Effector memory CD8-positive, alpha-beta T cell (primary cell): ENCODE measurements around the gene SNAP47.
A peak's percentile ranks its signal among the peaks of the same experiment; 100 is the strongest.

Experiments
- ATAC-seq: fragments of 150-1000 bp; cut with Tn5 transposase; replicated peaks from 2 replicates; pipeline ENCODE4 v1.10.0; 2021; ENCODE audit warnings: mild to moderate bottlenecking, moderate library complexity
- DNase-seq, 3 experiments: peaks; one replicate each; pipeline ENCODE4 v3.0.0; 2021
- H3K27ac Mint-ChIP-seq, 2 donors: one replicate each; pipeline ENCODE4 v1.8.0; 2022; ENCODE audit warnings: mild to moderate bottlenecking in 2 of 2, mixed read lengths in 2 of 2, moderate library complexity in 2 of 2
- H3K27me3 Mint-ChIP-seq, 2 donors: one replicate each; pipeline ENCODE4 v1.8.0; 2022; ENCODE audit warnings: mixed read lengths in 2 of 2
- H3K36me3 Mint-ChIP-seq: one replicate; pipeline ENCODE4 v1.8.0; 2022; ENCODE audit warnings: mild to moderate bottlenecking, moderate library complexity, mixed read lengths; ENCODE audit not compliant: insufficient read depth
- H3K4me1 Mint-ChIP-seq, 2 donors: one replicate each; pipeline ENCODE4 v1.8.0; 2022; ENCODE audit warnings: low read depth in 2 of 2, mixed read lengths in 2 of 2
- H3K4me3 Mint-ChIP-seq, 2 donors: one replicate each; pipeline ENCODE4 v1.8.0; 2022; ENCODE audit warnings: mild to moderate bottlenecking in 2 of 2, mixed read lengths in 2 of 2, moderate library complexity in 2 of 2
- H3K9me3 Mint-ChIP-seq, 2 donors: one replicate each; pipeline ENCODE4 v1.8.0; 2022; ENCODE audit warnings: mixed read lengths in 2 of 2

Gene SNAP47

GRCh38 chr1:227790868-227791267, 55.6 kb downstream of the SNAP47 start:
- peaks cover 23% of the 10 kb centered on the region for H3K36me3 Mint-ChIP-seq
- peak overlapping the region; percentile 9 to 30 for H3K27ac Mint-ChIP-seq
- no peak overlapping the region for H3K4me3 Mint-ChIP-seq
- ATAC-seq = no peak
- H3K27me3 Mint-ChIP-seq = peaks cover 0 to 11% of the 10 kb centered on the region in 2 donors
- no peak for DNase-seq
- H3K4me1 Mint-ChIP-seq = peaks cover 14 to 22% of the 10 kb centered on the region in 2 donors
- no peaks in the 10 kb centered on the region for H3K9me3 Mint-ChIP-seq

- Mint-ChIP-seq H3K9me3 (no peaks in the 10 kb centered on the region), H3K27ac (peak overlapping the region; percentile 5 to 9)
These were observed 56.3 kb downstream of the SNAP47 start for GRCh38 chr1:227791425-227792143.

GRCh38 chr1:227792216-227793078, 57.2 kb downstream of the SNAP47 start:
- no peak for DNase-seq
- H3K4me3 Mint-ChIP-seq = no peak overlapping the region
- no peaks in the 10 kb centered on the region for H3K9me3 Mint-ChIP-seq
- no peak for ATAC-seq
- peak overlapping the region; percentile 5 to 9 for H3K27ac Mint-ChIP-seq
- H3K27me3 Mint-ChIP-seq = peaks cover 0 to 17% of the 10 kb centered on the region in 2 donors
- peaks cover 7 to 14% of the 10 kb centered on the region in 2 donors for H3K4me1 Mint-ChIP-seq
- peaks cover 16% of the 10 kb centered on the region for H3K36me3 Mint-ChIP-seq

More at GRCh38 chr1:227791425-227792143, 56.3 kb downstream of the SNAP47 start:
- peaks cover 14 to 18% of the 10 kb centered on the region in 2 donors for H3K4me1 Mint-ChIP-seq
- peaks cover 20% of the 10 kb centered on the region for H3K36me3 Mint-ChIP-seq
- ATAC-seq (no peak), DNase-seq (no peak)
- H3K27me3 Mint-ChIP-seq = peaks cover 0 to 11% of the 10 kb centered on the region in 2 donors
- H3K4me3 Mint-ChIP-seq = no peak overlapping the region

GRCh38 chr1:227793079-227793947, 58.1 kb downstream of the SNAP47 start:
- Mint-ChIP-seq H3K36me3 (peaks cover 8% of the 10 kb centered on the region), H3K27ac (no peak overlapping the region), H3K4me1 (peaks cover 7 to 14% of the 10 kb centered on the region in 2 donors)

GRCh38 chr1:227793948-227794816, 58.9 kb downstream of the SNAP47 start:
- H3K27ac Mint-ChIP-seq = no peak overlapping the region
- ATAC-seq = no peak
- DNase-seq = no peak
- peaks cover 0 to 17% of the 10 kb centered on the region in 2 donors for H3K27me3 Mint-ChIP-seq
- H3K4me3 Mint-ChIP-seq = no peak overlapping the region
- no peaks in the 10 kb centered on the region for H3K9me3 Mint-ChIP-seq
- H3K36me3 Mint-ChIP-seq = peaks cover 5% of the 10 kb centered on the region
- peaks cover 3 to 10% of the 10 kb centered on the region in 2 donors for H3K4me1 Mint-ChIP-seq

More at GRCh38 chr1:227793079-227793947, 58.1 kb downstream of the SNAP47 start:
- peaks cover 0 to 17% of the 10 kb centered on the region in 2 donors for H3K27me3 Mint-ChIP-seq
- H3K9me3 Mint-ChIP-seq = no peaks in the 10 kb centered on the region
- DNase-seq (no peak), ATAC-seq (no peak)
- no peak overlapping the region for H3K4me3 Mint-ChIP-seq

GRCh38 chr1:227794817-227795192, 59.6 kb downstream of the SNAP47 start:
- peaks cover 0 to 5% of the 10 kb centered on the region in 2 donors for H3K4me1 Mint-ChIP-seq
- peaks cover 0 to 17% of the 10 kb centered on the region in 2 donors for H3K27me3 Mint-ChIP-seq
- no peak overlapping the region for H3K4me3 Mint-ChIP-seq
- no peak for DNase-seq
- no peak for ATAC-seq
- no peaks in the 10 kb centered on the region for H3K9me3 Mint-ChIP-seq
- H3K27ac Mint-ChIP-seq = no peak overlapping the region
- H3K36me3 Mint-ChIP-seq = no peaks in the 10 kb centered on the region

- Mint-ChIP-seq H3K4me1 (peaks cover 3 to 5% of the 10 kb centered on the region in 2 donors), H3K4me3 (no peak overlapping the region), H3K36me3 (no peaks in the 10 kb centered on the region), H3K27ac (no peak overlapping the region), H3K9me3 (no peaks in the 10 kb centered on the region), H3K27me3 (peaks cover 0 to 17% of the 10 kb centered on the region in 2 donors)
- DNase-seq = no peak
- no peak for ATAC-seq
These were observed 60.5 kb downstream of the SNAP47 start for GRCh38 chr1:227795732-227796131.

- Mint-ChIP-seq H3K4me1 (peaks cover 3 to 5% of the 10 kb centered on the region in 2 donors), H3K9me3 (no peaks in the 10 kb centered on the region), H3K27me3 (peaks cover 0 to 17% of the 10 kb centered on the region in 2 donors), H3K4me3 (no peak overlapping the region), H3K36me3 (no peaks in the 10 kb centered on the region), H3K27ac (no peak overlapping the region)
- ATAC-seq = no peak
- no peak for DNase-seq
These were observed 61.2 kb downstream of the SNAP47 start for GRCh38 chr1:227796359-227796915.

GRCh38 chr1:227797144-227797543, 61.9 kb downstream of the SNAP47 start:
- no peak for ATAC-seq

GRCh38 chr1:227797625-227798024, 62.4 kb downstream of the SNAP47 start:
- H3K27ac Mint-ChIP-seq = no peak overlapping the region
- H3K4me3 Mint-ChIP-seq = no peak overlapping the region
- H3K36me3 Mint-ChIP-seq = no peaks in the 10 kb centered on the region
- ATAC-seq (no peak), DNase-seq (no peak)
- H3K27me3 Mint-ChIP-seq = peaks cover 0 to 18% of the 10 kb centered on the region in 2 donors
- H3K9me3 Mint-ChIP-seq = no peaks in the 10 kb centered on the region
- peaks cover 3% of the 10 kb centered on the region in 2 donors for H3K4me1 Mint-ChIP-seq

More at GRCh38 chr1:227797144-227797543, 61.9 kb downstream of the SNAP47 start:
- Mint-ChIP-seq H3K27me3 (peaks cover 0 to 17% of the 10 kb centered on the region in 2 donors), H3K4me3 (no peak overlapping the region), H3K27ac (no peak overlapping the region), H3K36me3 (no peaks in the 10 kb centered on the region), H3K9me3 (no peaks in the 10 kb centered on the region), H3K4me1 (peaks cover 3 to 5% of the 10 kb centered on the region in 2 donors)
- DNase-seq = no peak

- H3K4me3 Mint-ChIP-seq = no peak overlapping the region
- H3K4me1 Mint-ChIP-seq = peaks cover 3% of the 10 kb centered on the region in 2 donors
- no peak overlapping the region for H3K27ac Mint-ChIP-seq
- H3K27me3 Mint-ChIP-seq = peaks cover 3 to 24% of the 10 kb centered on the region in 2 donors
- no peaks in the 10 kb centered on the region for H3K36me3 Mint-ChIP-seq
- H3K9me3 Mint-ChIP-seq = no peaks in the 10 kb centered on the region
- no peak for DNase-seq
- no peak for ATAC-seq
These were observed 63.0 kb downstream of the SNAP47 start for GRCh38 chr1:227798078-227798802.
